NK-92 (cell line): Measurements from ENCODE around the gene SIN3B.
"Not testable (repeated sequence)": the region's sequence is repeated elsewhere in the genome, so short reads cannot be mapped to it uniquely, and the experiment has no call there.

Experiments
- DNase-seq: peaks from one replicate; lab custom pipeline; 2025; ENCODE audit not compliant: unreplicated experiment; lab: John Stamatoyannopoulos, UW

The SIN3B gene, protein sequence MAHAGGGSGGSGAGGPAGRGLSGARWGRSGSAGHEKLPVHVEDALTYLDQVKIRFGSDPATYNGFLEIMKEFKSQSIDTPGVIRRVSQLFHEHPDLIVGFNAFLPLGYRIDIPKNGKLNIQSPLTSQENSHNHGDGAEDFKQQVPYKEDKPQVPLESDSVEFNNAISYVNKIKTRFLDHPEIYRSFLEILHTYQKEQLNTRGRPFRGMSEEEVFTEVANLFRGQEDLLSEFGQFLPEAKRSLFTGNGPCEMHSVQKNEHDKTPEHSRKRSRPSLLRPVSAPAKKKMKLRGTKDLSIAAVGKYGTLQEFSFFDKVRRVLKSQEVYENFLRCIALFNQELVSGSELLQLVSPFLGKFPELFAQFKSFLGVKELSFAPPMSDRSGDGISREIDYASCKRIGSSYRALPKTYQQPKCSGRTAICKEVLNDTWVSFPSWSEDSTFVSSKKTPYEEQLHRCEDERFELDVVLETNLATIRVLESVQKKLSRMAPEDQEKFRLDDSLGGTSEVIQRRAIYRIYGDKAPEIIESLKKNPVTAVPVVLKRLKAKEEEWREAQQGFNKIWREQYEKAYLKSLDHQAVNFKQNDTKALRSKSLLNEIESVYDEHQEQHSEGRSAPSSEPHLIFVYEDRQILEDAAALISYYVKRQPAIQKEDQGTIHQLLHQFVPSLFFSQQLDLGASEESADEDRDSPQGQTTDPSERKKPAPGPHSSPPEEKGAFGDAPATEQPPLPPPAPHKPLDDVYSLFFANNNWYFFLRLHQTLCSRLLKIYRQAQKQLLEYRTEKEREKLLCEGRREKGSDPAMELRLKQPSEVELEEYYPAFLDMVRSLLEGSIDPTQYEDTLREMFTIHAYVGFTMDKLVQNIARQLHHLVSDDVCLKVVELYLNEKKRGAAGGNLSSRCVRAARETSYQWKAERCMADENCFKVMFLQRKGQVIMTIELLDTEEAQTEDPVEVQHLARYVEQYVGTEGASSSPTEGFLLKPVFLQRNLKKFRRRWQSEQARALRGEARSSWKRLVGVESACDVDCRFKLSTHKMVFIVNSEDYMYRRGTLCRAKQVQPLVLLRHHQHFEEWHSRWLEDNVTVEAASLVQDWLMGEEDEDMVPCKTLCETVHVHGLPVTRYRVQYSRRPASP

DNA sequence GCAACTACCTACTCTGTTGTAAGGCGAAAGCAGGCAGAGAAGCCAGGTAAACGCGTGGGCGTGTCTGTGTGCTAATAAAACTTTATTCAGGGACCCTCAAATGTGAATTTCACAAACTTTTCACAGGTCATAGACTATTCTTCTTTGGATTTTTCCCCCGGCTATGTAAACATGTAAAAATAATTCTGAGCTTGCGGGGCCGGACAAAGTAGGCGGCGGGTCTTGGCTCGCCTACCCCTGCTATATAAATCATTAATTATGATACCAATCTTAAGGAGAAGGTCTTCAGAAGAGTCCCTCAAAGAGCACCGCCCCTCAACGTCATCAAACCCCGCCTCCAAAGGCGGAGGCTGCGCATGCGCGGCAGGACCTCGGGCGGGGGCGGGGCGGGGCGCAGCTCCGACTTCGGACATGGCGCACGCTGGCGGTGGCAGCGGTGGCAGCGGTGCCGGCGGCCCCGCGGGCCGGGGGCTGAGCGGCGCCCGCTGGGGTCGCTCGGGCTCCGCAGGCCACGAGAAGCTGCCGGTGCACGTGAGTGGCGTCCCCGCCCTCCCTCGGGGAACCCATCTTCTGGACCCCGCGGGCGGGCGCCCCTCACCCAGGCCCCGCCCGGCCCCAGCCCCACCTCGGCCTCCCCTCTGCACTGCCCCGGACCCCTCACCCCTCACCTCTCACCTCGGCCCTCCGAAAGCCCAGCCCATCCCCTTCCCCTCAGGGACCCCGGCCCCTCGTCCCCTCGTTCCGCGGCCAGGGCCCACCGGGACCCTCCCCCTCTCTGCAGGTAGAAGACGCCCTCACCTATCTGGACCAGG lies at the start of gene SIN3B:
TSS of gene SIN3B (plus strand) at position 389 of the 812 bp plus-strand sequence. CDS start at position 412, 23 bp downstream.
- no peak for DNase-seq

DNA sequence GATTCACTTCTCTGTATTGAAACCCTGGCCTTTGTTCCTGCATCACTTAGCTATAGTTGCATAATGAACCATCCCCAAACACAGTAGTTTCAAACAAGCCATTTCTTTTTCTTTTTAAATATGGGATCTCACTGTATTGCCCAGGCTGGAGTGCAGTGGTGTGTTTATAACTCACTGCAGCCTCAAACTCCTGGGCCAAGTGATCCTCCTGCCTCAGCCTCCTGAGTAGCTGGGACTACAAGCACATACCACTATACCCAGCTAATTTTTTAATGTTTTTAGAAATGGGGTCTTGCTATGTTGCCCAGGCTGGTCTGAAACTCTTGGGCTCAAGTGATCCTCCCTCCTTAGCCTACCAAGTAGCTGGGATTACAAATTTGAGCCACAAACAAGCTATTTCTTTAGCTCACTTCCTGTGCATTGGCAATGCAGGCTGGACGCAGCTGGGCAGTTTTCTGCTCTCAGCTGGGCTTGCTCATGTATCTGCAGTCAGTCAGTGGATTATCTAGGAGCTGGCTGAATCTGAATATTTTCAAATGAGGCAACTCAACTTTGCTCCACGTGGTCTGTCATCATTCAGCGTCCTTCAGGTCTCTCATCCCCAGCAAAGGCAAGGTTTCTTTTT lies 49.5 kb upstream of the SIN3B start:
- DNase-seq = no peak

DNA sequence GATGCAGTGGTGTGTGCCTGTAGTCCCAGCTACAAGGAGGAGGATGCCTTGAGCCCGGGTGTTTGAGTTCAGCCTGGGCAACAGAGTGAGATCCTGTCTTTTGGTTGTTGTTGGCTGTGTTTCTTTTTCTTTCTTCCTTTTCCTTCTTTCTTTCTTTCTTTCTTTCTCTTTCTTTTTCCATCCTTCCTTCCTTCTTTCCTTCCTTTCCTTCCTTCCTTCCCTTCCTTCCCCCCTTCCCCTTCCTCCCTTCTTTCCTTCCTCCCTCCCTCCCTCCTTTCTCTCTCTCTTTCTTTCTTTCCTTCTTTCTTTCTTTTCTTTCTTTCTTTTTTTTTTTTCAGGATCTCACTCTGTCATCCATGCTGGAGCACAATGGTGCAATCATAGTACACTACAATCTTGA lies 46.5 kb upstream of the SIN3B start:
- no peak for DNase-seq

DNA sequence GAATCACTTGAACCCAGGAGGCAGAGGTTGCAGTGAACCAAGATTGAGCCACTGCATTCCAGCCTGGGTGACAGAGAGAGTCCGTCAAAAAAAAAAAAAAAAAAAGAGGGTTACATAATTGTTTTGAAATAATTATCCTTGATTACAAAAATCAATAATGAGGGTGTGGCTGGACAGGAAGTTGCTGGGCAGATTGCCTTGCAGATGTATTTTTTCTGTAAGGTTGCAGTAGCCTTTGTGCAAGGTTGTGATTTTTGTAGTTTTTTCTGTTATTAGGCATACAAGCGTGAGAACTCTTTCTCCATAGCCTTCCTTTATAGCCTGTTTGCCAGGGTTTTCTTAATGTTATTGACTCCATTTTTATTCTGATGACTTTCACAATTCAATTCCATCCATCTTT lies 40.7 kb upstream of the SIN3B start:
- no peak for DNase-seq

DNA sequence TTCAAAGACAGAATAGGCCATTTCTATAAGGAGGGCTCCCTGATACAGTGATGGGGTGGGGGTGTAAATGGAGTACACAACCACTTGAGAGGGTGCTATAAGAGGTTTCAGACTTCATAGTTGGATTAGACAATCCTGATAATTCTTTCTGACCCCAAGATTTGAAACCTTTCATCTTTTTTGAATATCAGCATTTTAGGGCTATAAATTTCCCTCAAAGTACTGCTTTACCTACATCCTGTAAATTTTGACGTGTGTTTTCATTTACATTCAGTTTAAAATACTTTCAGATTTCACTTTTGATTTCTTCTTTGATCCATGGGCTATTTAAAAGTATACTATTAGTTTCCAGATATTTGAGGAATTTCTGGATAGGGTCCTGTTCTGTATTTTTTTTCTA lies 40.0 kb upstream of the SIN3B start:
- DNase-seq = no peak

DNA sequence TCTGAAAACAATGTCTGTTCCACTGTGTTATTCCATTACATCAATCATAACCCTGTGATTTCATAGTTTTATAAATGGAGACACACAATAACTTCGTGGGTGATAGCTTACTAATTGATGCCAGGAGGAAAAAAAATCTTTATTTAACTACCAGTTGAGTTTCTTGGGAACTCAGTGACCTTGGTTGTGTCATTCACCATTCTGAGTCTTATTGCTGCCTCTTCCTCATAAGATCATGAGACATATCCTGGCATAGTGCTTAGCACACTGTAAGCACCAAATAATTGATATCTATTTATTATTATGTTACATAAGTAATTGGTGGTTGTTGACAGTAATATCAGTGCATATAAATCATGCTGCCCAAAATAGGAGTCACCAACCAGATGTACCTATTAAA lies 39.1 kb upstream of the SIN3B start:
- DNase-seq = no peak

DNA sequence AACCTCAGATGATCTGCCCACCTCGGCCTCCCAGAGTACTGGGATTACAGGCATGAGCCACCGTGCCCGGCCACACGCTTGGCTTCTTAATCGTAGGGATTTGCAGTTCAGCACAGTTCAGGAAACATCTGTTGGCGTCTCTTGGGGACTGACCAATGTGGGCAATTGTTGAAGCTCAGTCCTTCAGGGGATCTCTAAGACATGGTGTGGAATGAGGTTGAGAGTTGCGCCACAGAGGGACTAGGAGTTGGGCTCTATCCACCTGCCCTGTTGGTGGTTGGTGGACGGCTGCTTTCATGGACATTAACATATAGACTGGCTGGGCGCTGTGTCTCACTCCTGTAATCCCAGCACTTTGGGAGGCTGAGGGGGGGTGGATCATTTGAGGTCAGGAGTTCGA lies 37.3 kb upstream of the SIN3B start:
- no peak for DNase-seq

DNA sequence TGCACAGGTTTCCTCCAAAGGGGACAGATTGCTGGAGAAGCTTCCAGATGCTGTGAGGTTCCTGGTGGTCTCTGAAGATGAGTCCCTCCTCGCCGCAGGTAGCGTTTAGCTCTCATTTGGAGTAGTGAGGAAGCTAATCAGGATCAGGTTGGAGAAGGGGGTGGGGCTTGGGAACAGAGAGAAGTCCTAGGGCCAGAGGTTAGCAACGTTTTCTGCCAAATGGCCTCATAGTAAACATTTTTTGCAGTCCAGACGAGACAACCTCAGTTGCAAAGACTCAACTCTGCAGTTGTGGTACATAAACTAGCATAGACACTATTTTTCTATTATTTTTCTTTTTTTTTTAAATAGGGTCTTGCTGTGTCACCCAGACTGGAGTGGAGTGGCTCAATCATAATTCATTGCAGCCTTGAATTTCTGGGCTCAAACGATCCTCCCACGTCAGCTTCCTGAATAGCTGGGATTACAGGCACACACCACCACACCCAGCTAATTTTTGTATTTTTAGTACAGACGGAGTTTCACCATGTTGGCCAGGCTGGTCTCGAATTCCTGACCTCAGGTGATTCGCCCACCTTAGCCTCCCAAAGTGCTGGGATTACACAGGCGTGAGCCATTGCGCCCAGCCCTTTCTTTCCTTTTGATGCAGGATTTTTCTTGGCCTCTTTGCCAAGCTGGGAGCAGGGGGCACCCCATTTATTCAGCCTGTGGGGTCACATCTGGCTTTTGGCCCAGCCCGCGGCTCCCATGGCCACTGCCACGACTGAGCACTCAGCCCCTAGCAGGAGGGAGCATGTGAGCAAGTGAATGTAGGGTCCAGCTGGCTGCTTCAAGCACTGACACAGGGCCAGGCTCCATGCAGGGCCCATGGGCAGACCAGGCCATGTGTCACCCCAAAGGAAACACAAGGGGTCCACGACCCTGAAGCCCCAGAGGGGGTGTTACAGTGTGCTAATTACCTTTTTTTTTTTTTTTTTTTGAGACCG lies 34.4 kb upstream of the SIN3B start:
- DNase-seq = no peak

DNA sequence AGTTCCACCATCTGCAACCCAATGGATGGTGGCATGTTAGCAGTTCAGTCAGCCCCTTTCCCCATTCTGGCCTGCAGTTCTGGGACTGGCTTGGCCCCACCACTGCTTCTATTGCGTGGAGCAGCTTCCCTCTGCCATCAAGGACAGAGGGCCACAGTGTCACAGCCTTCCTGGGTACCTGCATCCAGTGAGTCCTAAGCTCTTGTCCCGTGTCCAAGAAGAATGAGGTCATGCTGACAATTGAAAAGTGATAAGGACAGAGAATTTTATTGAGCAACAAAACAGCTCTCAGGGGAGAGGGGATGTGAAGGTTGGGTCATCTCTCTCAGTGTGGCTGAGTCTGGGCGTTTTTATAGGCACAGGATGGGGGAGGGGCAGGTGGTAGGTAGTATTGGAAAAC lies 33.5 kb upstream of the SIN3B start:
- no peak for DNase-seq

DNA sequence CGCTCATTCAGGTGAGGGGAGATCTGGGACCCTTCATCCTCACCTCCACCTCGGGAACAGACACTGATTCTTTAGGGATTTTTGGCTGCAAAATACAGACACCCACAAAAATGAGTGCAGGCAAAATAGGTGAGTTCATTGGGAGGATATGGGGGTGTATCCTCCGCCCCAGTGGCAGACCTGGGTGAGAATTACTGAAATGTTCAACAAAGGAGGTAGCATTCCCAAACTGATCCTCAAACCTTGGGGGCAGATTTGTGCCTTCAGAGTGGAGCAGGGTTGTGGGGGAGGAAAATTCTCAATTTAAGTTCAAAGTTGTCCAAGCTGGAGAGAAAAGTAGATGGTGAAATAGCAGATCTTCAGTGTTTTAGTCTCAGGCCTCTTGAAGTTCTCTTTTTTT lies 31.3 kb upstream of the SIN3B start:
- DNase-seq = no peak

DNA sequence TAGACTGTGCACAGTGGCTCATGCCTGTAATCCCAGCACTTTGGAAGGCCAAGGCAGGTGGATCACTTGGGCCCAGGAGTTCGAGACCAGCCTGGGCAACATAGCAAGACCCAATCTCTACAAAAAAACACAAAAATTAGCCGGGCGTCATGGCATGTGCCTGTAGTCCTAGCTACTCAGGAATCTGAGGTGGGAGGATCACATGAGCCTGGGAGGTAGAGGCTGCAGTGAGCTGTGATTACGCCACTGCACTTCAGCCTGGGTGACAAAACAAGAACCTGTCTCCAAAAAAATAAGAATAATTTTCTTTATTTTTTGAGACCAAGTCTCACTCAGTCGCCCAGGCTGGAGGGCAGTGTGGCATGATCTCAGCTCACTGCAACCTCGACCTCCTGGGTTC lies 30.9 kb upstream of the SIN3B start:
- not testable (repeated sequence) for DNase-seq

DNA sequence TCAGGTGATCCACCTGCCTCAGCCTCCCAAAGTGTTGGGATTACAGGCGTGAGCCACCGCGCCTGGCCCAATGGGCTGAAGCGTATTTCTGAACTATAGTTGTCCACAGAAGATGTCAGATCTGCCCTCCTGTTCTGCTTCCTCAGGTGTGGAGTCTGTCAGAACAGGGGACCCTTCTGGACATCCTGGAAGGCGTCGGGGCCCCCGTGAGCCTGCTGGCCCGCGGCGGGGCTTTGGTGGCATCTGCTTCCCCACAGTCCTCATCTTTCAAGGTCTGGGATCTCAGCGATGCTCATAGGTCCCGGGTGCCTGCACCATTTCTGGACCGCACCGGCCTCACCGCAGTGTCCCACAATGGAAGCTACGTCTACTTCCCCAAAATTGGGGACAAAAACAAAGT lies 29.5 kb upstream of the SIN3B start:
- no peak for DNase-seq

DNA sequence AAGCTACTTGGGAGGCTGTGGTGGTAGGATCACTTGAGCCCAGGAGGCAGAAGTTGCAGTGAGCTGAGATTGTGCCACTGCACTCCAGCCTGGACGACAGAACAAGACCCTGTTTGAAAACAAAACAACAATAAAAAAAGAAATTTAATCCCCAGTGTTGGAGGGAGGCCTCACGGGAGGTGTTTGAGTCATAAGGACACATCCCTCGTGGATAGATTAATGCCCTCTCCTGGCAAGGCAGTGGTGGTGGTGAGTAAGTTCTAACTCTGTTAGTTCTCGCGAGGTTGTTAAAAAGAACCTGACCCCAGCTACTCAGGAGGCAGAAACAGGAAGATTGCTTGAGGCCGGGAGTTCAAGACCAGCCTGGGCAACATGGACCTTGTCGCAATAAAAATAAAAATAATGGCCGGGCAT lies 27.6 kb upstream of the SIN3B start:
- no peak for DNase-seq

DNA sequence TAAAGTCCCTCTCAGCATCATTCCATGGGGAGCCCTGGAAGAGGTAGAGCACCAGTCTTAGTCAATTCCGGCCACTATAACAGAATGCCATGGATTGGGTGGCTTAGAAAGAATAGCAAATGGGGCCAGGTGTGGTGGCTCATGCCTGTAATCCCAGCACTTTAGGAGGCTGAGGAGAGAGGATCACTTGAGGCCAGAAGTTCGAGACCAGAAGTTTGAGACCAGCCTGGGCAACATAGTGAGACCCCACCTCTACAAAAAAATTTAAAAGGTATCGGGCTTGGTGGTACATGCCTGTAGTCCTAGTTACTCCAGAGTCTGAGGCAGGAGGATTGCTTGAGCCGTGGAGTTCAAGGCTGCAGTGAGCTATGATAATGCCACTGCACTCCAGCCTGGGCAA lies 25.0 kb upstream of the SIN3B start:
- DNase-seq = no peak

DNA sequence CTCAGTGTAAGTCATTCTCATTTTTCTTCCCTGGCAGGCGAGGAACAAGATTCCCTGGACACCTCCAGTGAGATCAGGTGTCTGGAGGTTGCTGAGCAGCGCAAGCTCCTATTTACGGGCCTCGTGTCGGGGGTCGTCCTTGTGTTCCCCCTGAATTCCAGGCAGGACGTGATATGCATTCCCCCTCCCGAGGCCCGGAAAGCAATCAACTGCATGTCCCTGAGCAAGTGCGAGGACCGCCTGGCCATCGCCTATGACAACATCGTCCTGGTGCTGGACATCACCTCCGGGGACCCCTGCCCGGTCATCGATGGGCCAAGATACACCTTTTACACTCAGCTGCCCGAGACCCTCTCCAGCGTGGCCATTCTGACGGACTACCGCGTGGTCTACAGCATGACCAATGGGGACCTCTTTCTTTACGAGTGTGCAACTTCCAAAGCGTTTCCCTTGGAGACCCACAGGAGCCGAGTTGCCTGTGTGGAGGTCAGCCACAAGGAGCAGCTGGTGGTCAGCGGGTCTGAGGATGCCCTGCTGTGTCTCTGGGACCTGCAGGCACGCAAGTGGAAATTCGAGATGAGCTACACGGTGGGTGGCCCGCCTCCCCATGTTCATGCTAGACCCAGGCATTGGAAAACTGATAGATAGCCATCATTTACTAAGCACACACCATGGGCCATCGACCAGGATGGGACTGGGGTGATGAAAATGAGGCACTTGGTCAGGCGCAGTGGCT lies 21.5 kb upstream of the SIN3B start:
- no peak for DNase-seq

DNA sequence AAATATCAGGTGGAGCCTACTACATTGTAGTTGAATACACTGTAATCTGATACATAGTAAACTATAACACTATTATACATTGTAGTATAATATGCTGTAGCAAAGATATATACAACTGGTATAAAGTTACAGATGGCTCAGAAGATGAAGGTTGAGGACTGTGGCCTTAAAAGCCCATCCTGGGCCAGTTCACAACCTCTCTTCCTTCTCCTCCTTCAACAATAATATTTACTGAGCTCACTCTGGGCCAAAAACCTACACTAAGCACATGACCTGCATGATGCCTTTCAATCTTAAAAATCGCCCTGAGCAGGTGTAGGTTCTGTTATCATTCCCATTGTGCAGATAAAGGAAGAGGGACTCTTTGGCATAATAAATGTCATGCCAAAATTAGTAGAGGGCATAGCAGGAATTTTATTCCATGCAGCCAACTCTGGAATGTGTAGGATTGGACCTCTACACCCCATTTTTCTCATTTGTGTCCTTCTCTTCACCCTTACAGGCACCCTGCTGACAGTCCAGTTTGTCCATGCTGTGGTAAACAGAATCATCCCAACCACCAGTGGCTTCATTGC lies 14.6 kb upstream of the SIN3B start:
- DNase-seq = no peak

DNA sequence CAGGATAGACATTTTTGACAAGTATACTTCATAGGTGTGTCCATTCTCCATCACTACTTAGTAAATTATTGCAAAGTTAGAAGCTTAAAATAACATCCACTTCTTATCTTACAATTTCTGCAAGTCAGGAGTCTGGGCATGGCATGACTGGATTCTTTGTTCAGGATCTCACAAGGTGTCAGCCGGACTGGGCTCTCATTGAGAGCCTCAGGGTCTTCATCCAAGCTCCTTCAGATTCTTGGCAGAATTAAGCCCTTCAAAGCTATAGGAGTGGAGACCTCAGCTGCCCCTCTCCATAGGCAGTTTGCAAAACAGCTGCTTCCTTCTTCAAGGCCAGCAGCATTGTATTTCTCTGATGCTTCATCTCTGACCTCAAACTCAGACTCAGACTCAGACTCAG lies 9.1 kb upstream of the SIN3B start:
- no peak for DNase-seq

DNA sequence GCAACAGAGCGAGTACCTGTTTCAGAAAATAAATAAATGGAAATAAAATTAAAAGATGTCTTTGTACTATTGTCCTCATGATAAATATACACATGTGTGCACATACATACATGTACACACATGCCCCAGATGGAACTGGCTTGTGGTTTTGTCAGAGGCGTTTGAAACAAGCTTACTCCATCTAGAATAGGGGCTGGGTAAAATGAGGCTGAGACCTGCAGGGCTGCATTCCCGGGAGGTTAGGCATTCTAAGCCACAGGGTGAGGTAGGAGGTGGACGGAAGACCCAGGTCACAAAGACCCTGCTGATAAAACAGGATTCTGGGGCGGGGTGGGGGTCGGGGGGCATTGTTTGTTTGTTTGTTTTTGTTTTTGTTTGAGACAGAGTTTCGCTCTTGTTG lies 8.1 kb upstream of the SIN3B start:
- no peak for DNase-seq
